UCSD-AML1 (cell line): ENCODE measurements around the gene ATP5PD.

Source experiments
- DNase-seq: peaks from one replicate; lab custom pipeline; 2025; ENCODE audit not compliant: unreplicated experiment; lab: John Stamatoyannopoulos, UW

ATP5PD gene

DNA sequence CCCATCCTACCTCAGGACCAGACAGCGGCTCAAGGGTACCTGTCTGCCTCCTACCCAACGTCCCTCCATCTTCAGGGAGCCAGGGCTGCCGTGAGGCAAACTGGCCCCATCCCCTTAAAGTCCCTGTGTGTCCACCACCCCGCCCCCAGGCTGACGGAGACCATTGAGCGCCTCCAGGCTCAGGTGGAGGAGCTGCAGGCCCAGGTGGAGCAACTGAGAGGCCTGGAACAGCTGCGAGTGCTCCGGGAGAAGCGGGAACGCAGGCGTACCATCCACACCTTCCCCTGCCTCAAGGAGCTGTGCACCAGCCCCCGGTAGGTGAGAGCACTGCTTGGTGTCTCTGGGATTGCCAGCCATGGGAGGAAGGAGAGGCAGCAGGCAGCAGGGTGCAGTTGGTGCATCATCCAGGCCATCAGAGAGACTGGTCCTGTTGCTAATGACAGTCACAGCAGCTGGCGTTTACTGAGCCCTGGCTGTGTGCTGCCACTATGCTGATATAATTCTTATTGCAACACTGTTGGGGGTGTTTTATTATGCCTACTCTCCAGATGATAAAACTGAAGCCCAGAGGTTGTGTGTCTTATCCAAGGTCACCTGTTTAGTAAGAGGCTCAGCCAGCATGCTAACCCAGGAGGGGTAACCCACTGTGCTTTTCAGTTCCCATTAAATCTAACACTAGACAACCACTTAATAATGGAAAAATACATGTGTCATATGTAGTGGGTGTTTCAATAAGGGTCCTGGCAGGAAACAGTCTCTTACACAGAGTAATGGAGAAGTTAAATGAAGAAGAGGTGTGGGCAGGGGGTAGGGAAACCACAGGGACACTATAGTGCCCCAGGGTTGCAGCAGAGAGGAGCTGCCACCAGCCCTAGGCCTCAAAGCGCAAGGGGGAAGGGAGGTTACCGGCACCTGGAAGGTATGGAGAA lies 44.6 kb downstream of the ATP5PD start:
- DNase-seq: no peak

DNA sequence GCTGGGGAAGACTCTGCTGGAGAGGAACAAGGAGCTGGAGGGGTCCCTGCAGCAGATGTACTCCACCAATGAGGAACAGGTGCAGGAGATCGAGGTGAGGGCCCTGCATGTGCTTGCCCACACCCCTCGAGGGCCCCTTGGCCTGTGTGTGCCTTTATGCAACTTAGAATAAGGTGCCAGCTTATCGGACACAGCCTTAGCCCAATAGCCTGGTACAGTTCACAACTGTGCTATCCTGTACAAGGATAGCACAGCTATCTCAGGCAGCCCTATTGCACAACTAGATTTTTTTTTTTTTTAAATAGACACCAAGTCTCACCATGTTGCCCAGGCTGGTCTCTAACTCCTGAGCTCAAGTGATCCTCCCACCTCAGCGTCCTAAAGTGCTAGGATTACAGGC lies 47.2 kb downstream of the ATP5PD start:
- DNase-seq: no peak

DNA sequence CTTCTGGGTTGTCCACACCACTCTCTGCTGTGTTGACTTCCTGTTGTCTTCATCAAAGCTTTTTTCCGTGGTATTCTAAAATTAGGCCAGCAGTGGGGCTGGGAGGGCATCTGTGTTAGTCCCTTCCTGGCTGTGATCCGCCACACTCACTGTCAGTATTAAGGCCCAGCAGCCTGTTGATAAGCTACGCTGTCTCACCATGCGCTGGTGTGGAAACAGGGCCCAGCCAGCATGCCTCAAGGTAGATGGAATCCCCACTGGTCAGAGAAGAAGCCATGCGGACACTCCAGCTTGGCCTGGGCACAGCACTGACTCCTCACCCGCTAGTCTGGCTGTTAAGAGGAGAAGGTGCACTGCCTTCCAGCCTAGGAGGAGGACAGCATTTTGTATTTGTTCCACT lies 48.0 kb downstream of the ATP5PD start:
- DNase-seq: peak; percentile 24

DNA sequence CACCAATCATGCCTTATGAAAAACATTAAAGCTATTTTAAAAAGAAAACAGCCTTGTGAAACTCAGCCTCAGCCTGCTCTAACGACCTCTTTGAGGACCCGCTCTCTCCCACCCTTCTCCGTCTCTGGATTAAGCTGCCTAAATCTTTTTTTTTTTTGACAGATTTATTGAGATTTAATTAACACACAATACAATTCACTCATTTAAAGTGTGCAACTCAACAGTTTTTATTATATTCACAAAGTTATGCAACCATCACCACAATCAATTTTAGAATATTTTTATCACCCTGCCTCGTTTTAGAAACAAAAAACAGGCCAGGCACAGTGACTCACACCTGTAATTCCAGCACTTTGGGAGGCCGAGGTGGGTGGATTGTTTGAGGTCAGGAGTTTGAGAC lies 50.9 kb downstream of the ATP5PD start:
- DNase-seq: no peak

DNA sequence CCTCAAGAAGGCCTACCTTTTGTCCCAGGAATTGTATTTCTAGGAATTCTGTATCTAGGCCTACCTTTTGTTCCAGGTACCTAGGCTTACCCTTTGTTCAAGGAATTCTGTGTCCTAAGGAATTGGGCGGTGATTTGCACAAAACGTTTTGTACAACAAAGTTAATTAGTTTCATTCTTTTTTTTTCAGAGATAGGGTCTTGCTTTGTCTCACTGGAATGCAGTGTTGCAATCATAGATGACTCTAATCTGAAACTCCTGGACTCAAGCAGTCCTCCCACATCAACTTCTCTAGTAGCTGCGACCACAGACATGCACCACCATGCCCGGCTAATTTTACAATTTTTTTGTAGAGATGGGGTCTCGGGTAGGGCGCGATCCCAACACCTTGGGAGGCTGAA lies 52.3 kb downstream of the ATP5PD start:
- DNase-seq: no peak

DNA sequence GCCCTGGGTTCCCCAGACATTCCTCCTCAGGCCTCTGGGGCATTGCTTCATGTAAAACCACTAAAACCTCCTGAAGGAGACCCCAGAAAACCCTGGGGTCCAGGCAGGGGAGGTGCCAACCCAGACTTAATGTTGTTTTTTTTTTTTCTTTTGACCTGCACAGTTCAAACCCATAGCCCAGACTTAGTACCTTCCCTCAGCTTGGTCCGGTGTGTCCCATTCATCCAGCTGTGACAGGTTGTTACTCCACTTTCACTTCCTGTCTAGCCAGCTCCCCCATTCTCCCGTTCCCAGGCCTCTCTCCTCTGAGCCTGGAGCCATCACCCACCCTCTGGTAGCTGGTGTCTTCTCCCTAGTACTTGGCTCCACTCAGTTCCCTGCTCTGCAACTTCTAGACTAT lies 54.5 kb downstream of the ATP5PD start:
- no peak for DNase-seq

DNA sequence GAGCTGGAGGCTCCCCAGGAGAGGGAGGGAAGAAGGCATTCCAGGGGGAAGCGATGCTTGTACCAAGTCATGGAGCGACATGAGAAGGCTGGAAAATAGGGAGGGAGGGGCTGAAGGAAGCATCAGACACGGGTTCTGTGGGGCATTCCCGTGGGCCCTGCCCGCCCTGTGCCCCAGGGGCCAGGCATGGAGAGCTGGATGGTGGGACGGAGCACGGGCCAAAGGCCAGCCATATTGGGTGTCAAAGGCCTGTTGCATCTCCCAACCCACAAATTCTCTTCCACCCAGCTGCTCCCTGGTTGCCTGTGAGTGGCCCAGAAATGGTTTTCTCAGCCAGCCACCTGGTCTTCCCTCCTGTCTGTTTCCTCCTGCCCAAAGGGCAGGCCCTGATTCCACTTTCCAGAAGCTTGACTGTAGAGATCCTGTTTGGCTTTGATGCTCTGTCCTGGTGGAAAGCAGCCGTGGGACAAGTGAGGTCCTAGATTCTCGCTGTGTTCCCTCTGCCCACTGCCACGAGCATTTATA lies 56.1 kb downstream of the ATP5PD start:
- no peak for DNase-seq
